IMR-90 (cell line): ENCODE results near the gene TNFRSF4. TPM values are rescaled to one million over a fixed set of nuclear protein-coding genes. Genes with fewer than 3 reads are reported as not detected.

Experiments
- ATAC-seq: fragments of 200-7000 bp; cut with Tn5 transposase; 2 replicates; pipeline ENCODE4 v1.9.1; 2020; ENCODE audit warnings: low read depth, mild to moderate bottlenecking, moderate library complexity
- BruUV-seq: library from RNA; stranded (reverse); fragments of 400-500 nt; replicated peaks from 2 replicates; lab custom pipeline; 2021; lab: Mats Ljungman, UMichigan
- CTCF ChIA-PET: fragments of 300-600 bp; formaldehyde crosslinking; extraction: SDS; loops from one replicate; lab custom pipeline; 2021; ENCODE audit warnings: antibody characterized with exemption; lab: Yijun Ruan, JAX
- POLR2A ChIA-PET: fragments of 300-600 bp; sonication (Branson Sonifier 250); formaldehyde crosslinking; loops from one replicate; lab custom pipeline; 2022; ENCODE audit warnings: antibody characterized with exemption; ENCODE audit not compliant: unreplicated experiment; lab: Charles Lee
- DNase-seq: peaks from one replicate; pipeline ENCODE4 v3.0.0; 2013
- H2AFZ ChIP-seq: replicated peaks from 2 replicates; pipeline ENCODE3; 2013; ENCODE audit warnings: low read length, mild to moderate bottlenecking; ENCODE audit not compliant: poor library complexity
- H2AK5ac ChIP-seq: 2 replicates; pipeline ENCODE4 v1.6.1; 2013; ENCODE audit warnings: low read depth, low read length, inconsistent platforms
- H2AK9ac ChIP-seq: replicated peaks from 2 replicates; pipeline ENCODE3; 2013; ENCODE audit warnings: mild to moderate bottlenecking, low read depth, low read length, moderate library complexity; ENCODE audit not compliant: poor library complexity
- H2BK120ac ChIP-seq: 2 replicates; pipeline ENCODE4 v1.6.1; 2013; ENCODE audit warnings: low read depth, low read length, inconsistent platforms
- H2BK15ac ChIP-seq: 3 replicates; pipeline ENCODE4 v1.6.1; 2013; ENCODE audit warnings: low read depth, low read length, inconsistent platforms
- H2BK20ac ChIP-seq: 2 replicates; pipeline ENCODE4 v1.6.1; 2013; ENCODE audit warnings: low read depth, mild to moderate bottlenecking, inconsistent platforms, low read length, moderate library complexity
- H2BK5ac ChIP-seq: 2 replicates; pipeline ENCODE4 v1.6.1; 2013; ENCODE audit warnings: mild to moderate bottlenecking, low read depth, low read length, inconsistent platforms; ENCODE audit not compliant: poor library complexity, severe bottlenecking
- H3K14ac ChIP-seq: replicated peaks from 2 replicates; pipeline ENCODE4 v1.6.1; 2013; ENCODE audit warnings: low read depth, low read length, inconsistent platforms
- H3K18ac ChIP-seq: 2 replicates; pipeline ENCODE4 v1.6.1; 2013; ENCODE audit warnings: low read depth, low read length, control low read depth
- H3K23ac ChIP-seq: 2 replicates; pipeline ENCODE4 v1.6.1; 2013; ENCODE audit warnings: low read depth, low read length, inconsistent platforms
- H3K27ac ChIP-seq: 2 replicates; pipeline ENCODE4 v1.5.1; 2013; ENCODE audit warnings: mild to moderate bottlenecking, control low read depth, low read length; ENCODE audit not compliant: insufficient read depth
- H3K27me3 ChIP-seq: 2 replicates; pipeline ENCODE4 v1.6.1; 2013; ENCODE audit warnings: low read length; ENCODE audit not compliant: control insufficient read depth, insufficient read depth
- H3K36me3 ChIP-seq: 2 replicates; pipeline ENCODE4 v1.6.1; 2013; ENCODE audit warnings: low read length, mixed read lengths; ENCODE audit not compliant: control insufficient read depth, insufficient read depth
- H3K4ac ChIP-seq: 2 replicates; pipeline ENCODE4 v1.6.1; 2013; ENCODE audit warnings: low read depth, low read length, inconsistent platforms
- H3K4me1 ChIP-seq: 2 replicates; pipeline ENCODE4 v1.6.1; 2013; ENCODE audit warnings: low read length, mixed read lengths; ENCODE audit not compliant: control insufficient read depth, insufficient read depth
- H3K4me2 ChIP-seq: 2 replicates; pipeline ENCODE4 v1.6.1; 2013; ENCODE audit warnings: low read depth, mild to moderate bottlenecking, control low read depth, low read length, moderate library complexity
- H3K4me3 ChIP-seq: 2 replicates; pipeline ENCODE4 v1.5.1; 2013; ENCODE audit warnings: low read depth, mild to moderate bottlenecking, control low read depth, low read length, moderate library complexity; ENCODE audit not compliant: insufficient read depth
- H3K56ac ChIP-seq: 2 replicates; pipeline ENCODE4 v1.6.1; 2013; ENCODE audit warnings: low read length, inconsistent platforms; ENCODE audit not compliant: insufficient read depth; ENCODE audit errors: extremely low read depth
- H3K79me1 ChIP-seq, 2 experiments: 2 replicates each; pipeline ENCODE4 v1.6.1; 2013; ENCODE audit warnings: low read length in 2 of 2, inconsistent platforms in 1 of 2, low read depth in 1 of 2
- H3K9ac ChIP-seq: 2 replicates; pipeline ENCODE4 v1.6.1; 2013; ENCODE audit warnings: low read depth, low read length, control low read depth
- H3K9me1 ChIP-seq: 2 replicates; pipeline ENCODE4 v1.6.1; 2013; ENCODE audit warnings: low read length, inconsistent platforms; ENCODE audit not compliant: insufficient read depth
- H3K9me3 ChIP-seq: 2 replicates; pipeline ENCODE4 v1.6.1; 2013; ENCODE audit warnings: low read length; ENCODE audit not compliant: control insufficient read depth, insufficient read depth
- H4K20me1 ChIP-seq: 2 replicates; pipeline ENCODE4 v1.6.1; 2013; ENCODE audit warnings: low read length, inconsistent platforms; ENCODE audit not compliant: insufficient read depth
- H4K5ac ChIP-seq: 2 replicates; pipeline ENCODE4 v1.6.1; 2013; ENCODE audit warnings: mild to moderate bottlenecking, low read depth, low read length, control low read depth
- H4K8ac ChIP-seq, 2 experiments: 2 replicates each; pipeline ENCODE4 v1.6.1; 2013; ENCODE audit warnings: low read depth in 2 of 2, low read length in 2 of 2, control low read depth in 1 of 2, inconsistent platforms in 1 of 2
- H4K91ac ChIP-seq: 2 replicates; pipeline ENCODE4 v1.6.1; 2013; ENCODE audit warnings: low read depth, low read length, inconsistent platforms; ENCODE audit not compliant: insufficient read depth
- MXI1 ChIP-seq: IDR thresholded peaks from 2 replicates; pipeline ENCODE4 v1.6.1; 2012; ENCODE audit warnings: low read depth, mild to moderate bottlenecking, low read length, moderate library complexity, borderline replicate concordance
- WGBS, 2 experiments: methylation state at CpG; one replicate each; pipeline versions ENCODE4 v1.1.5 to v1.1.7; 2013; ENCODE audit warnings: missing lambda C conversion rate in 2 of 2; ENCODE audit not compliant: insufficient read length in 1 of 2; ENCODE audit errors: extremely low coverage in 2 of 2; 5-methylcytosine and 5-hydroxymethylcytosine counted together
- dilution Hi-C: fragments of 300-500 bp; cut with HindIII; formaldehyde crosslinking; loops from one replicate; pipeline ENCODE4 v1.14.3; 2018; ENCODE audit warnings: low sequenced_read_pairs; ENCODE audit not compliant: unreplicated experiment
- in situ Hi-C: fragments of 300-500 bp; cut with MboI; formaldehyde crosslinking; loops from 3 replicates; pipeline ENCODE4 v1.14.3; 2019; ENCODE audit warnings: low sequenced_read_pairs, inconsistent platforms, mixed read lengths
- intact Hi-C: fragments of 100-400 bp; cut with micrococcal nuclease; formaldehyde crosslinking; loops from 2 replicates; pipeline ENCODE4 v1.10.0; 2022
- polyA plus RNA-seq, 3 experiments: library from polyadenylated mRNA; depleted of rRNA; stranded (reverse); fragments of >200 nt; gene quantifications; 2 replicates each; pipeline ENCODE4 v1.2.3, GENCODE V29; 2012; ENCODE audit warnings: low replicate concordance in 1 of 3
- total RNA-seq: library from RNA; depleted of rRNA; stranded (reverse); fragments of >200 nt; gene quantifications from 2 replicates; pipeline ENCODE4 v1.2.3, GENCODE V29; 2012

The TNFRSF4 gene
- total and polyA plus RNA-seq, 2 of the 4 experiments (the other 2 are of a cell fraction), result 0.15 TPM; not detected in 1

- no peak overlapping the region for H4K8ac ChIP-seq
- H3K27me3 ChIP-seq, result no peaks in the 10 kb centered on the region; the same call in 1 of the 2 replicates
- H4K20me1 ChIP-seq, result no peaks in the 10 kb centered on the region
- no peak overlapping the region for H2AK5ac ChIP-seq
- no peak overlapping the region for H2BK5ac ChIP-seq
- DNase-seq (no peak), ATAC-seq (no peak)
- no peak overlapping the region for H3K23ac ChIP-seq
- H3K9ac ChIP-seq, result no peak overlapping the region
- no TSS peak for BruUV-seq
- dilution Hi-C loops (no loop called here), intact Hi-C loops (no loop called here), in situ Hi-C loops (no loop called here)
- POLR2A ChIA-PET, result no interaction called here
- H4K91ac ChIP-seq, result no peak overlapping the region
- H3K4me2 ChIP-seq, result no peak overlapping the region
- H3K9me3 ChIP-seq, result peaks cover 11% of the 10 kb centered on the region
- no peak overlapping the region for H2AK9ac ChIP-seq
- H3K27ac ChIP-seq, result no peak overlapping the region
- no peak overlapping the region for H2BK20ac ChIP-seq
- H3K4me1 ChIP-seq, result no peaks in the 10 kb centered on the region
- H3K79me1 ChIP-seq, result no peaks in the 10 kb centered on the region
- H3K9me1 ChIP-seq, result no peaks in the 10 kb centered on the region
- no peak overlapping the region for H3K56ac ChIP-seq
- H3K4me3 ChIP-seq, result no peak overlapping the region
- no peak overlapping the region for H3K14ac ChIP-seq
- H3K36me3 ChIP-seq, result no peaks in the 10 kb centered on the region
- H3K18ac ChIP-seq, result no peak overlapping the region
- H4K5ac ChIP-seq, result no peak overlapping the region
- WGBS, 2 experiments, result 90% methylated on average over 20 of the region's 48 CpGs; no CpG with 5 or more reads in 1 of the 2 experiments
- TF ChIP-seq MXI1, result no peak
- no peak overlapping the region for H2BK15ac ChIP-seq
- no peak overlapping the region for H2AFZ ChIP-seq
- H2BK120ac ChIP-seq, result no peak overlapping the region
- CTCF ChIA-PET, result no interaction called here
- H3K4ac ChIP-seq, result no peak overlapping the region
These were observed 16.2 kb downstream of the TNFRSF4 start for GRCh38 chr1:1197551-1198422.
